Subcutaneous adipose tissue (tissue), 4 donors: ENCODE results near the gene EPAS1. TPM values are rescaled to one million over a fixed set of nuclear protein-coding genes. Genes with fewer than 3 reads are reported as not detected.

Source experiments
- CTCF ChIP-seq: fragments of 450-650 bp; IDR thresholded peaks from one replicate; pipeline ENCODE4 v1.5.1; 2016; ENCODE audit warnings: low read depth, mild to moderate bottlenecking, control low read depth, antibody characterized with exemption, moderate library complexity
- total RNA-seq, 4 donors: library from RNA; depleted of rRNA; stranded (reverse); fragments of >200 nt; gene quantifications; one replicate each; pipeline ENCODE4 v1.1.0, GENCODE V29; 2016

Gene EPAS1
- total RNA-seq, 4 donors from 2014 or later, result 168 to 1,000 (median 337) TPM

GRCh38 chr2:46367286-46367685 lies 70.1 kb downstream of the EPAS1 start:
- TF ChIP-seq CTCF, result no peak

DNA sequence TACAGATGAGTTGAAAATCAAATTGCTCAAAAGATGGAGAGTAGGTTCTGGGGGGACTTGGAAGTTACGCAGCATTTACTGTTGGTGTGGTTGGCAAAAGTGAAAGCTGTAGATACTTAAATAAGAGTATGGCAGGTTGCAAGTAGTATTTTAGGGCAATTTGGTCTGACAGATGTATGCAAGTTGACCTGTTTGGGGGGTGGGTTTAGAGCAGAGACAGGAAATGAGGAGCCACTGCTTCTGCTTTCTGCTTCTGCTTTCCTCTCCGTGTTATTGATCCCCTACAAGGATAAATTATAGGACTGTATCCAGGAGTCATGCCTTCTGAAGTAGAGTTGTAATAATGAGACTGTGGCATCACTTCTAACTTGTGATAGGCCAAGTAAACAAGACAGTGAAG lies 71.2 kb downstream of the EPAS1 start:
- TF ChIP-seq CTCF, result no peak

- no peak for TF ChIP-seq CTCF
Measured at GRCh38 chr2:46369783-46370182, 72.6 kb downstream of the EPAS1 start.

- no peak for TF ChIP-seq CTCF
Measured at GRCh38 chr2:46371854-46372253, 74.6 kb downstream of the EPAS1 start.

DNA sequence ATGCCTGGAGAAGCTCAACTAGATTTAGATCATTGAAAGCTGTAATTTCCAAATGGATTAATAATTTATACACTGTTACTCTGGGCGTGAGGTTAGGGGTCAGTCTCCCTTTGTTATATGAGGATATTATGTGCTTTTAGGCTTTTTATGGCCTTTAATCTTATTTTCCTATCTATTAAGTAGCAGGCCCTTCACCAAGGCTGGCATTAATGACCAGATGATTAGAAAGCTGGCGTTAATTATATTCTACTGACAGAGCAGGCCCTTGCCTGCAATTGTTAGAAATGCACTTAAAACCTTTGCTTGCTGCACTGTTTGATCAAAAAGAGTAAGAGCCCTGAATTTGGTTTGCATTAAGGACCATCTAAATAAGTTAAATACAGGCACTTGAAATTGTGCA lies 75.3 kb downstream of the EPAS1 start:
- no peak for TF ChIP-seq CTCF

DNA sequence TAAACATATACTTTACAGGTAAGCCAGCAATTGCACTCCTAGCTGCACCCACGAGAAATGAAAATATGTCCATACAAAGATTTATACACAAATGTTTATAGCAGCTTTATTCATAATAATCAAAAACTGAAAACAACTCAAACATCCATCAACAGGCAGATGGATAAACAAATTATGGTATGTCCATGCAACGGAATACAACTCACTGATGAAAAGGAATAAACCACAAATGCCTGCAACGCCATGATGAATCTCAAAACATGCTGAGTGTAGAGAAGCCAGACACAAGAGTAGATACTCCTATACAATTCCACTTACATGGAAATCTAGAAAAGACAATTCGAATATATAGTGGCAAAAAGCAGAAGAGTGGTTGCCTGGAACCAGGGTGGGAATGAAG lies 76.0 kb downstream of the EPAS1 start:
- TF ChIP-seq CTCF, result no peak

DNA sequence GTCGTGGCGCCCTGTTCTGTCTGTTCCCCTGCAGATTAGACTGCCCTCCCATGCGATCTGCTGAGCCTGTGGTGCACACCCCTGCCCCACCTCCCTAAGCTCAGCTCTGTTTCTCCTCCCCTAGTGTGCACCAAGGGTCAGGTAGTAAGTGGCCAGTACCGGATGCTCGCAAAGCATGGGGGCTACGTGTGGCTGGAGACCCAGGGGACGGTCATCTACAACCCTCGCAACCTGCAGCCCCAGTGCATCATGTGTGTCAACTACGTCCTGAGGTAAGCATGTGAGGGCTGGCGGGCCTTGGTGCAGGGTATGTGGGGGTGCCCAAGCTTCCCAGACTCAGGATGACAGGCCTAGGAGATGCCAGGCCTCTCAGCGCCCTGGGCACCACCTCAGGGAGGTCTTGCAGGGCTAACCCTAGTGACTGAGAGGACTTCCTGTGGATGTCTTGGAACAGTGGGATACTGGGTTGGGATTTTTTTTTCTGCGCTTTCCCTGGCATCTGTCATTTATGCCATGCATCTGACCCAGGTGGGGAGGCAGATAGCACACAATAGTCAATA lies 78.4 kb downstream of the EPAS1 start:
- TF ChIP-seq CTCF, result no peak
